CD4-positive, alpha-beta T cell treated with Interleukin-15 for 4 hours (primary cell): ENCODE results near the gene WDR77.

Experiments
- DNase-seq: peaks from one replicate; pipeline ENCODE4 v3.0.0-alpha.2; 2020; ENCODE audit warnings: low spot score

WDR77 gene

GRCh38 chr1:111468717-111469100 lies 19.7 kb upstream of the WDR77 start:
- DNase-seq, result no peak

DNA sequence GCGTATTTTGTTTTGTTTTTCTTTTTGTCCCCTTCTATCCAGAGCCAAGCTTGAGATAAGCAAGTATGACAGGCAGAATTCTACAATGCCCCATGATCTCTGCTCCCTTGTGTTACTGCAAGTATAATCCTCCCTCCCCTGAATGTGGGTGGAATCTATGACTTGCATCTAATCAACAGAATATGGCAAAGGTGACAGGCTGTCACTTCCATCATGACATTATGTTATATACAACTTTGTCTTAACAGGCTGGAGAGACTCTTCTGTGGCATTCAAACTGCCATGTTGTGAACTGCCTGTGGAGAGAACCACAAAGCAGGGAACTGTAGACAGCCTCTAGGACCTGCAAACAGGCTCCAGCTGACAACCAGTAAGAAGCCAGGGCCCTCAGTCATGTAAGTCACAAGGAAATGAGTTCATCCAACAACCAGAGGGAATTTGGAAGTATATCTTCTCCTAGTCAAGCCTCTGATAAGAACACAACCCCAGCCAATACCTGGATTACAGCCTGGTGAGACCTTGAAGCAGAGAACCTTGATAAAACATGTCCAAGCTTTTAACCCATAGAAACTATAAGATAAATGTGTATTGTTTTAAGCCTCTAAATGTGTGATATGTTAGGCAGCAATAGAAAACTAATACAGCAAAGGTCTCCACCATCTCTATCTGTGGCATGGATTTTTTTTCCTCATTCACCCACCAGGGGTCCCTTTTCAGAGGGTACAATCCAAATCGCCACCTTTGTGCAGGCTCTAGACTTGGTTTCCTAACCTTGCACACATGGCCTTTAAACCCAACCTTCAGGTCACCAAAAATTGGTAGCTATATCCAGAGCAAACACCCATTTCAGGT lies 19.0 kb upstream of the WDR77 start:
- DNase-seq, result no peak

DNA sequence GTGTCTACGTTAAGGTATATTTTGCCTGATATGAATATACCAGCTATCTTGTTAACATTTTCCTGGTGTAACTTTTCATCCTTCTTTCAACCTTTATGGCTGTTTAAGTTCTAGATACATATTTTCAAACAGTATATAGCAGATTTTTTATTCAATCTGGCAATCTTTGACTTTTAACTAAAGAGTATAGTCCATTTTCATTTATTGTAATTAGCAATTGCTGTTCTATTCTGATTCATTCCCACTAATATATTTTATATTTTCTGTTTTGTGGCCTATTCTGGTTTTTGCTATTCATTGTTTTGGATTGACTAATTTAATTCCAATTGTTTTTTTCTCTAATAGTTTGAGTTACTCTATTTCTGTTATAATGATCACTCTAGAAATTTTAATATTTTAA lies 17.4 kb upstream of the WDR77 start:
- DNase-seq, result no peak

GRCh38 chr1:111465754-111466153 lies 16.7 kb upstream of the WDR77 start:
- DNase-seq, result no peak

- DNase-seq, result no peak
Observed at GRCh38 chr1:111463029-111463683, 14.1 kb upstream of the WDR77 start.

- DNase-seq, result no peak
Observed at GRCh38 chr1:111462370-111463028, 13.4 kb upstream of the WDR77 start.

- no peak for DNase-seq
Observed at GRCh38 chr1:111461765-111462164, 12.7 kb upstream of the WDR77 start.

- no peak for DNase-seq
Observed at GRCh38 chr1:111455642-111456031, 6.6 kb upstream of the WDR77 start.

- no peak for DNase-seq
Observed at GRCh38 chr1:111454859-111455641, 6.0 kb upstream of the WDR77 start.

DNA sequence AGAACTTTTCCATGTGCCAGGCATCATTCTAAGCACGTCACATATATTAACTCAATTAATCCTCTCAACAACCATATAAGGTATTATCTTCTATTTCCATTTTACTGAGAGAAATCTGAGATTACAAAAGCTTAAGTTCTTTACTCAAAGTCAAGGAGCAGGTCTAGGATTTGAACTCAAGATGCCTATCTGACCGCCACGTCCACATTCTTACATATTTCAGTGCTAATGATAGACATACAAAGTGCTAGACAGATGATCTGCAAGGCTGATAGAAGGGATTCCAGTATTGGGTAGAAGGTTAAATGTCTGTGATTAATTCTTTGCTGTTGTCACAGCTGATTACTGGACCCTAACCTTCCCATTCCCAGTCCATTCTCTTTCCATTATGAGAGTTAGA lies 4.7 kb upstream of the WDR77 start:
- no peak for DNase-seq

DNA sequence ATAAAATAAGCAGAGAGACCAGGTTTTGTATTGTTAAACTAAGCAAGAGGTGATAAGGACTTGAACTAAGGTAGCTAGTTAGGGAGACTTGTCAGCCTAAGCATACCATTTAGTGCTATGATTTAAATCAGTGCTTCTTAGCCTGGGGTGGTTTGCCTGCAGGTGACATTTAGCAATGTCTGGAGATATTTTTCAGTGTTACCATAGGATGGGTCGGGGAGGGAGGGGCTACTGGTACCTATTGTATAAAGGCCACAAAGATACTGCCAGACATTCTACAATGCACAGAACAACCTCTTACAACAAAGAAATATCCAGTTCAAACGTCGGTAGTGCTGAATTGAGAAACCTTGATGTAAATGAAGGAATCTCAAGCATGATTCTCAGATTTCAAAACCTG lies 3.5 kb upstream of the WDR77 start:
- no peak for DNase-seq

DNA sequence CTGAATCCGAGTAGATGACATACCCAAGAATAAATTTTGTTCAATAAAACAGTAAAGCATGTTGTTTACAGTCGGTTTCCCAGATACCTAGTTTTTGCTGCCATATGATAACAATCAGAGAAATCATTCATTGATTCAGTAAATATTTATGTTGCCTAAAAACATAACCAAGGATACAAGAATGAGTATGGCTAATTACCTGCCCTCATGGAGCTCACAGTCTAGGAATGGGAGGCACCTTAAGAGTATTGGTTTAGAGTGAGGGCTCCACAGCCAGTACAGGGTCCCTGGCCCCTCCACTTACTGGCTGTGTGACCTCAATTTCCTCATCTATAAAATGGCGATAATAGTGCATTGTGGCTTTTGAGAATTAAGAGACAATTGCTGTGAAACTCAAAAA lies 1.1 kb upstream of the WDR77 start:
- no peak for DNase-seq

- DNase-seq, result no peak
Observed at GRCh38 chr1:111449703-111450017, 604 bp upstream of the WDR77 start.

DNA sequence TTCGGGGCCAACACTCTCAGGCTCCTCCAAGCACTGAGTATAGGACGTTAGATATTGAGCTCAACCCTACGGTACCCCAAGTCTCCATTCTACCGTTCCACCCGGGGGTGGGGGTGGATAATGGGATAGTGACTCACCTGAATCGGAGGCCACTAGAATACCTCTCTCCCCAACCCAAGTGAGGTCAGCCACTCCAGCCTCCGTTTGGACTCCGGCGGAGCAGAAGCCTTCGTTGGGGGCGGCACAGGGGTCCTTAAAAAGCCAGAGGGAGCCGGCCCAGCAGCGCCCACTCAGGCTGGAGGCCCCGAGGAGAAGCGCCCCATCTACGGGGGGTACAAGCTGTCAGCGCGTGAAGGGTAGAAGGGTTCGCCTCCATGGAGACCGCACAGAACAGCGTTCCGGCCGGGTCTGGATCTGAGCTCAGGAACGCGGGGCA lies 556 bp downstream of the WDR77 start:
- DNase-seq, result no peak

DNA sequence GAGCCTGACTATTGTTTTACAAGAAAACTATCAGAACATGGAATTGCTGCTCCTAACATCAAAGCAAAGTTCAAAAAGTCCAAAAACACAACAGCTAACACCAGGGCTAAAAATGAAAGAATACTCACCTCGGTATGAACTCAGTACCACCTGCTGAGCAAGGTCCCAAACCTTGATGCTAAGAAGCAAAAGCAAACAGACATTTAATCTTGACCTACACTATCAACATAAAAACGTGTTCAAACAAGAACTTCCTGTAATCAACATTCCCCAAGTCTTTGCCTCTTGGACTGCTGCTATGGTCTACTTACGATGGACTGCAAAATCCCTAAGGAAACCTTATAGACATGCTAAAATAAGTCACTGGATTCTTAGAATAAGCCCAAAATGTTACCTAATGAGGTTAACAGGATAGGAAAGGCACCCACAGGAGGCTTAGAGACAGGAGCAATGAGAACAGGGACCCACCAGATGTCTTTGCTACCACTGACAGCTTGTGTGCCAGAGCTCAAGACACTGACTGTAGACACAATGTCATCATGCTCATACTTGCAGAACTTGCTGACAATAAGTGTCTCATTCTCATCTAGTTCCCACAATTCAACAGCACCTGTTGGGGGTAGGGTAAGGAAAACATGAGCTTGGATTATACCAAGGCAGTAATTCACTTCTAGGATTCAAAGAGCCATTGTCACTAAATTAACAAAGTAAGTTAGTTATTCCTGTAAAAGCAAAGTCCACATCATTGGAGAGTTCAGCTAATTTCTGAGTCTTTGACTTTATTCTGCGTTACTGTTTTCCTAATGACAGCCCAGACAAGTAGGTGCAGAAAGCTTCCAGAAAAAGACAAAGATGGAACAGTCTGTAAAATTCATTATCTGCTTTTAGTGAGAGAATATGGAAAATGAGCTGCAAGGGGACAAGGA lies 1.8 kb downstream of the WDR77 start:
- no peak for DNase-seq

GRCh38 chr1:111446546-111446945 lies 2.5 kb downstream of the WDR77 start:
- no peak for DNase-seq

DNA sequence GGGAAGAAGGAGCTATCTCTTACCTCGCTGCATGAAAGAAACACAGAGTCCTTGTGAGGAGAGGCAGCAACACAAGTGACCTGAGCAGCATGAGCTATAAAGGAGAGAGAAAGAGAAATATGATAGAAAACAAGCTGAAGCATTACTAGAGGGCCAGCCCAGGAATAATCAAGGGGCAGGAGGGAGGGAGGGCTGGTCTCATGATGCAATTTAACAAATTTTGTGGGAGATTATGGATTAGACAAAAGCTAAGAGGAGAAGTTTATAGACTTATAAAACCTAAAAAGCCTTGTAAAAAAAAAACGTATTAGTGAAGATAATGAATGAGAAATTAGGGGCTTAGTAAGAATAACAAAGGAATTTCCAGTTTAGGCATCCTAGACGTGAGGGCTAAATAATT lies 5.0 kb downstream of the WDR77 start:
- DNase-seq, result no peak

DNA sequence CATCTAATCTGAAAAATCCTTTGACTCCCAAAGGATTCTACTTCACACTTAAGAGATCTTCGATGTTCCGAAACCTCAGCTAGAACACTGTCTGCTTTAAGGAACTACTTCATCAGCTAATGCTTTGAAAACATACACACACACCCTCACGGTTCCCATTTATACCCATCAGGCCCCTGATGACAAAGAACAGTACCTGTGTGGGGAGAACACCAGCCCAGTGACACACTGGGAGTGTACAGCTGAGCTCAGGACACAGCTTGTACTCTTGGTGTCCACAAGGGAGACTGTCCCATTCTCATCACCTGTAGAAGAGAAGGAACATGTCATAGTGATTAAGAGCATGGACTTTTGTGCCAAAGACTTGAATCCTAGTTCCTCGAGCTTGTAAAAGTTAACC lies 6.6 kb downstream of the WDR77 start:
- DNase-seq, result no peak

GRCh38 chr1:111441573-111442192 lies 7.4 kb downstream of the WDR77 start:
- DNase-seq, result peak; percentile 67

- no peak for DNase-seq
Observed at GRCh38 chr1:111439461-111440351, 9.3 kb downstream of the WDR77 start.
